Thoracic aorta (tissue), 2 donors: ENCODE measurements around the gene TNIK. TPM values are rescaled to one million over a fixed set of nuclear protein-coding genes. Genes with fewer than 3 reads are reported as not detected.

Experiments used
- ATAC-seq: fragments of 150-250 bp; one replicate; pipeline ENCODE4 v1.8.0; 2017; ENCODE audit warnings: low read depth; ENCODE audit not compliant: insufficient number of reproducible peaks, low FRiP score
- DNase-seq: peaks from one replicate; pipeline ENCODE4 v3.0.0-alpha.2; 2020; ENCODE audit warnings: low spot score
- H3K27ac ChIP-seq, 2 donors: fragments of 200-600 bp; sonication (generic); 1 replicate in 1 of 2; 2 replicates in 1 of 2; pipeline ENCODE4 v1.5.1; 2016; ENCODE audit warnings: mild to moderate bottlenecking in 2 of 2, moderate library complexity in 2 of 2
- H3K27me3 ChIP-seq: fragments of 200-600 bp; sonication (generic); replicated peaks from 2 replicates; pipeline ENCODE4 v1.6.0; 2016; ENCODE audit warnings: mild to moderate bottlenecking; ENCODE audit not compliant: insufficient read depth
- H3K36me3 ChIP-seq: fragments of 200-600 bp; sonication (generic); one replicate; pipeline ENCODE4 v1.5.1; 2016
- H3K4me1 ChIP-seq, 2 donors: fragments of 200-600 bp; sonication (generic); 1 replicate in 1 of 2; 2 replicates in 1 of 2; pipeline versions ENCODE4 v1.5.1 to v1.6.0; 2016; ENCODE audit warnings: low read depth in 2 of 2, mild to moderate bottlenecking in 1 of 2; ENCODE audit not compliant: control insufficient read depth in 1 of 2
- H3K4me3 ChIP-seq: fragments of 200-600 bp; sonication (generic); 2 replicates; pipeline ENCODE4 v1.5.1; 2016; ENCODE audit warnings: mild to moderate bottlenecking
- H3K9me3 ChIP-seq: fragments of 200-600 bp; sonication (generic); 2 replicates; pipeline ENCODE4 v1.5.1; 2016
- total RNA-seq, 2 donors: library from RNA; depleted of rRNA; stranded (reverse); fragments of >200 nt; gene quantifications; one replicate each; pipeline versions ENCODE4 v1.1.0 to v1.2.3, GENCODE V29; 2016
- TF ChIP-seq, protein P1 (sequence below): fragments of 200-600 bp; sonication (generic); IDR thresholded peaks from one replicate; pipeline ENCODE4 v1.5.1; 2019; ENCODE audit warnings: antibody characterized with exemption

TNIK gene
- total RNA-seq, 2 donors from 2014 or later, result 18.3 to 21.7 TPM

DNA sequence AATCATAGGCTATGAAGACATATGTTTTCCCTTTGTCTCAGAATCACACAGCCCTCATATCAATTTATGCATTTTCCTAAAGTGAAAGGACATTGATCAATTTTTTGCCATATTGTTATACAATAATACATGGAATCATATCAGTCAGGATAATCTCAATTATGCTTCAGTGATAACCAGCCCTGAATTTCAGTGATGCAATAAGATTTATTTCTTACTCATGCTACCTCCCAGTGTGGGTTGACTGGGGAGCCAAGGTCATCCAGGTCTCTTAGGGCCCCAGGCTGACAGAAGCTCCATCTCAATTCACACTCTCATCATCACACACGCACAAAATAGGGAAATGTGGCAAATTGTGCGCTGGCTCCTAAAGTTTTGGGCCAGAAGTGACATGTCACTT is 44.2 kb upstream of the TNIK start:
- Histone ChIP-seq H3K27ac (no peak overlapping the region), H3K27me3 (no peaks in the 10 kb centered on the region), H3K36me3 (no peaks in the 10 kb centered on the region), H3K4me3 (no peak overlapping the region), H3K4me1 (no peaks in the 10 kb centered on the region), H3K9me3 (no peaks in the 10 kb centered on the region)
- TF ChIP-seq, protein P1, sequence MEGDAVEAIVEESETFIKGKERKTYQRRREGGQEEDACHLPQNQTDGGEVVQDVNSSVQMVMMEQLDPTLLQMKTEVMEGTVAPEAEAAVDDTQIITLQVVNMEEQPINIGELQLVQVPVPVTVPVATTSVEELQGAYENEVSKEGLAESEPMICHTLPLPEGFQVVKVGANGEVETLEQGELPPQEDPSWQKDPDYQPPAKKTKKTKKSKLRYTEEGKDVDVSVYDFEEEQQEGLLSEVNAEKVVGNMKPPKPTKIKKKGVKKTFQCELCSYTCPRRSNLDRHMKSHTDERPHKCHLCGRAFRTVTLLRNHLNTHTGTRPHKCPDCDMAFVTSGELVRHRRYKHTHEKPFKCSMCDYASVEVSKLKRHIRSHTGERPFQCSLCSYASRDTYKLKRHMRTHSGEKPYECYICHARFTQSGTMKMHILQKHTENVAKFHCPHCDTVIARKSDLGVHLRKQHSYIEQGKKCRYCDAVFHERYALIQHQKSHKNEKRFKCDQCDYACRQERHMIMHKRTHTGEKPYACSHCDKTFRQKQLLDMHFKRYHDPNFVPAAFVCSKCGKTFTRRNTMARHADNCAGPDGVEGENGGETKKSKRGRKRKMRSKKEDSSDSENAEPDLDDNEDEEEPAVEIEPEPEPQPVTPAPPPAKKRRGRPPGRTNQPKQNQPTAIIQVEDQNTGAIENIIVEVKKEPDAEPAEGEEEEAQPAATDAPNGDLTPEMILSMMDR, result no peak
- DNase-seq (no peak), ATAC-seq (no peak)

DNA sequence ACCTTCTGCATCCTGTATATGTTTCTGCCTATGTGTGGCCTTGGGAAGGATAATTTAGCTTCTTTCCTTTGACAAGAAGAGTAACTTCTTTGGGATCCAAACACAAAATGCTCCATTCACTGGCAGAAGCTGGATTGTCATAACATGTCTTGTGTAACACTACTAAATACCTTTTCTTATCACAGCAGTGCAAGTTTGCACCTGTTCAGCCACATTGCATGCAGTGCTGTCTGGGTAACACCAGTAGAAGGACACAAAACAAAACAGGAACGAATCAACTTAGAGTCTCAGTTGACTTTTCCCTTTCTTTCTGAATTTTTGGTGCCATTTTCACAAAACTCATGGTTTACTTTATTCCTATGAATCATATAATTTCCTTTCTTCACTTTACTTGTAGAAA is 43.6 kb upstream of the TNIK start:
- ATAC-seq (no peak), DNase-seq (no peak)
- Histone ChIP-seq H3K4me3 (no peak overlapping the region), H3K4me1 (no peaks in the 10 kb centered on the region), H3K9me3 (no peaks in the 10 kb centered on the region), H3K27ac (no peak overlapping the region), H3K27me3 (no peaks in the 10 kb centered on the region), H3K36me3 (no peaks in the 10 kb centered on the region)
- TF ChIP-seq, protein P1, result no peak

DNA sequence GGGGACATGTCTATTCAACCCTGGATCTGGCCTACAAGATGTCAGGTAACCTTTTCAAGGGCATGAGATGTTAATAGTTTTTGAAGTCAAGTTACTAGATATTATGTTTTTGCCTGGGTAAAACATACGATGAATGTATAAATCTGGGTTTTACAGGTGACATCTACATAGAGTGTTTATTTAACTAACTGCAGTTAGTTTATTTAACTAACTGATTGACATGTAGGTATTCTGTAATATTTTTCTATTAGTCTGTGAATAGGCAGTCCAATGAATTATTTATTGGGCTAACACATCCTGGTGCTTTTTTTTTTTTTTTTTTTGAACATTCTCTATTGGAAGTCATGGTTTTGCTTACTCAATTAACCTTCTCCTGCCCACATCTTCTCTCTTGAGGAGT is 38.7 kb upstream of the TNIK start:
- H3K36me3 ChIP-seq, result no peaks in the 10 kb centered on the region
- TF ChIP-seq, protein P1, result no peak
- no peaks in the 10 kb centered on the region for H3K9me3 ChIP-seq
- DNase-seq (no peak), ATAC-seq (no peak)
- H3K4me3 ChIP-seq, result no peak overlapping the region
- no peaks in the 10 kb centered on the region for H3K27me3 ChIP-seq
- no peaks in the 10 kb centered on the region for H3K4me1 ChIP-seq
- H3K27ac ChIP-seq, result no peak overlapping the region

DNA sequence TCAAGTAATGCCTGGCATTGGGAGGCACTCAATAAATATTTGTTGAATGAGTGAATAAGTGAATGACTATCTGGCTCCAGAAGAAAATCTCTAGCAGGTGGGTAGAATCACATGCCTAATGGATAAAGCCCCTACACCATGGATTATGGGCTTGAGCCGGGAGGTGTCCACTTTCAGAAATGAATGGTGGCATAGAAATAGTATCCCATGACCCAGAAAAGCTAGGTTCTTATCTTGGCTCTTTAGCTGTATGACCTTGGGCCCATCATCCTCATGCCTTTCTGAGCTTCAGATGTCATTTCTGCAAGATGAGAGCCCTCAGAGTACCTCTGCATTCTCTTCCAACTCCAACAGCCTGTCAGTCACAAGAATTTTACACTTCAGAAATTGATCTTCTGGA is 37.3 kb upstream of the TNIK start:
- no peak overlapping the region for H3K27ac ChIP-seq
- DNase-seq (no peak), ATAC-seq (no peak)
- TF ChIP-seq, protein P1, result no peak
- no peaks in the 10 kb centered on the region for H3K27me3 ChIP-seq
- no peaks in the 10 kb centered on the region for H3K4me1 ChIP-seq
- no peaks in the 10 kb centered on the region for H3K36me3 ChIP-seq
- H3K9me3 ChIP-seq, result no peaks in the 10 kb centered on the region
- no peak overlapping the region for H3K4me3 ChIP-seq

DNA sequence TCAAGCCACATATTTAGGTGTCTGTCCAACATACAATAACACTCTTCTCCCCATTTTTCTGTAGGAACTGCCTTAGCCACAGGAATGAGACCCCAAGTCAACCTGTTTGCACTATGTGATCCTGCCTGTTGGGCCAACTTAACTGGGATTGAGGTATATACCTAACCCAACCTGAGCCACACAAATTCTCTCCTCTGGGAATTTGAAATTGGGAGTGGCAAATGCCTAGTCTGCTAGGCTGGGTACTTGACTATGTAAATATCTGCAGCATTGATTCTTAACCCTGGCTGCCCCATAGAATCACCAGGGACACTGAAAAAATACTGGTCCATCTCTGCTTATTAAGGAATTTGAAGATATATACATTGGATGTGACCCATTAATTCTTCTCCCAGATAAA is 35.2 kb upstream of the TNIK start:
- Histone ChIP-seq H3K4me3 (no peak overlapping the region), H3K4me1 (no peaks in the 10 kb centered on the region), H3K36me3 (no peaks in the 10 kb centered on the region), H3K27ac (no peak overlapping the region), H3K9me3 (no peaks in the 10 kb centered on the region), H3K27me3 (no peaks in the 10 kb centered on the region)
- no peak for DNase-seq
- no peak for ATAC-seq
- TF ChIP-seq, protein P1, result no peak
